Fibroblast of pulmonary artery (primary cell): ENCODE results near the gene DNAJC5G.

Experiments
- DNase-seq: peaks from one replicate; pipeline ENCODE4 v3.0.0-alpha.2; 2010; ENCODE audit warnings: low read depth
- H3K4me3 ChIP-seq: replicated peaks from 2 replicates; pipeline ENCODE4 v1.5.1; 2011; ENCODE audit warnings: low read depth, mild to moderate bottlenecking, control low read depth, low read length, moderate library complexity
- TF ChIP-seq, protein P1 (sequence below): IDR thresholded peaks from 2 replicates; pipeline ENCODE4 v1.5.1; 2011; ENCODE audit warnings: mild to moderate bottlenecking, control low read depth, low read length, inconsistent platforms; ENCODE audit errors: missing control alignments

The DNAJC5G gene

DNA sequence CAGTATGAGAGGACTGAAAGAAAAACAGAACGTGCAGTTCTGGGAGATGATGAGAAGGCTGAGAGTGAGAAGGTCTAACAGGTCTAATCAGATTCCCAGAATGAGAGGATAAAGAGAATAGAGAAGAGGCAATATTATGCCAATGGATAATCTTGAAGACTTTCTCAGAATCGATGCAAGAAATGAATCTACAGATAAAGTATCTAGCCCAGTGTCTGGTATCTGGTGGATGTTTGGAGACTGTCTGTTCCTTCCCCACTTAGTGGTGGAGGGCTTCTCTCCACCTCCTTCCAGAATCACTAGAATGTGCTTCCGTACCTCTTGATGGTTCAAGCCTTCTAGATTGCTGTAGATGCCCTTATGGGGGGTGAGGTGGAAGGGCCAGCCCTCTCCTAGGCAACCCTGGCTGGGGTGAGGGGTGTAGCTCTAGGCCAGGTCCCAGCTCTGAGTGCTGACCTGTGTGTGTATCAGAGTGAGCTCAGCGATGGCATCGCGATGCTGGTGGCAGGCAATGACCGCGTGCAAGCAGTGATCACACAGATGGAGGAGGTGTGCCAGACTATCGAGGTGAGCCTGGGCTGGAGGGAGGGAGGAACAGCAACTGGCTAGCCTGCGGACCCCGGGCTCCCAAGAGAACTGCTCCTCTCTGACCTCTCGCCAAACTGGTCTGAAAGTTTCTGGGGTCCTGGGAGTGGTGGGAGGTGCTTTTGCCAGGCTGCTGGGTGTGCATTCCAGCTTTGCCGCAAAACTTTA, 29.4 kb downstream of the DNAJC5G start:
- TF ChIP-seq, protein P1, sequence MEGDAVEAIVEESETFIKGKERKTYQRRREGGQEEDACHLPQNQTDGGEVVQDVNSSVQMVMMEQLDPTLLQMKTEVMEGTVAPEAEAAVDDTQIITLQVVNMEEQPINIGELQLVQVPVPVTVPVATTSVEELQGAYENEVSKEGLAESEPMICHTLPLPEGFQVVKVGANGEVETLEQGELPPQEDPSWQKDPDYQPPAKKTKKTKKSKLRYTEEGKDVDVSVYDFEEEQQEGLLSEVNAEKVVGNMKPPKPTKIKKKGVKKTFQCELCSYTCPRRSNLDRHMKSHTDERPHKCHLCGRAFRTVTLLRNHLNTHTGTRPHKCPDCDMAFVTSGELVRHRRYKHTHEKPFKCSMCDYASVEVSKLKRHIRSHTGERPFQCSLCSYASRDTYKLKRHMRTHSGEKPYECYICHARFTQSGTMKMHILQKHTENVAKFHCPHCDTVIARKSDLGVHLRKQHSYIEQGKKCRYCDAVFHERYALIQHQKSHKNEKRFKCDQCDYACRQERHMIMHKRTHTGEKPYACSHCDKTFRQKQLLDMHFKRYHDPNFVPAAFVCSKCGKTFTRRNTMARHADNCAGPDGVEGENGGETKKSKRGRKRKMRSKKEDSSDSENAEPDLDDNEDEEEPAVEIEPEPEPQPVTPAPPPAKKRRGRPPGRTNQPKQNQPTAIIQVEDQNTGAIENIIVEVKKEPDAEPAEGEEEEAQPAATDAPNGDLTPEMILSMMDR, result no peak
- no peak overlapping the region for H3K4me3 ChIP-seq
- no peak for DNase-seq

DNA sequence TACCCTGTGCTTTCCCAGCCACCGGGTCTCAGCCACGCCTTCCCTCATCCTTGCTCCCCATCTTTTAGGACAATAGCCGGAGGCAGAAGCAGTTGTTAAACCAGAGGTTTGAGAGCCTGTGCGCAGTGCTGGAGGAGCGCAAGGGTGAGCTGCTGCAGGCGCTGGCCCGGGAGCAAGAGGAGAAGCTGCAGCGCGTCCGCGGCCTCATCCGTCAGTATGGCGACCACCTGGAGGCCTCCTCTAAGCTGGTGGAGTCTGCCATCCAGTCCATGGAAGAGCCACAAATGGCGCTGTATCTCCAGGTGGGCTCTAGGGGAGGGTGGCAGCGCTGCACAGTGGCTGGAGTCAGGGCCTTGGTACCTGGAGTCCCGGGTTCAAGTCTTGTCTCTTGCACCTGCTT, 30.3 kb downstream of the DNAJC5G start:
- no peak overlapping the region for H3K4me3 ChIP-seq
- TF ChIP-seq, protein P1, result no peak
- DNase-seq, result no peak

DNA sequence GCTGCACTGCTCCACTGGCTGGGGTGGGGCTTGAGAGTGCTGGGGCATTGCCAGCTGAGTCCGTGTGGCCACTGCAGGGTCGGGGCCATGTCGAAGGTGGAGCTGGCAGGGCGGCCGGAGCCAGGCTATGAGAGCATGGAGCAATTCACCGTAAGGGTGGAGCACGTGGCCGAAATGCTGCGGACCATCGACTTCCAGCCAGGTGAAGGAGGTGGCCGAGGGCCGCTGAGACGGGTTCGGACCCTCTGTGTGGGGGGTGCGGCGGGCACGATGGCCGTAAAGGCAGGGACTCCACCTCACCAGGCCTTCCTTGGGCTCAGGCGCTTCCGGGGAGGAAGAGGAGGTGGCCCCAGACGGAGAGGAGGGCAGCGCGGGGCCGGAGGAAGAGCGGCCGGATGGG, 30.9 kb downstream of the DNAJC5G start:
- TF ChIP-seq, protein P1, result no peak
- no peak for DNase-seq
- H3K4me3 ChIP-seq, result no peak overlapping the region

DNA sequence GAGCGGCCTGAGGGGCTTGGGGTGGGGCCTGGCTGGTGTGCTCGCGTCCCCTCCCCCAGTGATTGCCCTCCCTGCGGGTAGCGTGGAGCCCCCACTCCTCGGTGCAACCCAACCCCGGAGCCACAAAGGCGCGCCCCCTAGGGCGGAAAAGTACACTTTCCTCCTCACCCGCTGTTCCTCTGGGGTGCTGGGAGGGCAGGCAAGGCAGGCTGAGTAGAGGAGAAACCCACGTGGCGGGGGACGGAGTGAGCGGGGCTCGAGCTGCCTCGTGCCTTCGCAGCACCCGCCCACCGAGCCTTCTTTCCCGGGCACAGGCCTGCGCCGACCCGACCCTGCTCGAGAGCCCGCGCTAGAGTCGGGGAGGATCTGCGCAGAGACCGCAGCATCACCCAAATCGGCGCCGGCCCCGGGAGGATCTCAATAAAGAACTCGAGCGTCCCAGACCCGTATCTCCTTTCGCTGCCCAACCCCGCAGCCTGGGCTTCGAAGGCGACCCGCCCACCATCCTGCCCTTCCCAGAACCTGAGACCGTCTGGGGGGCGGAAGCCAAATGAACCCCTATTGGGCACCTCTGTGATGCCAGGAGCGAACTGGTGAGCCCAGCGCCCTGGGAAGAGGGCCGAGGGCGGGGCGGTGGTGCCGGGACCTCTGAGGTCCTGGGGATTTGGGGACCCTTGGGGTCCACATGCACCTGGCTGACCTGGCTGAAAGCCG, 31.5 kb downstream of the DNAJC5G start:
- TF ChIP-seq, protein P1, result no peak
- no peak overlapping the region for H3K4me3 ChIP-seq
- no peak for DNase-seq

DNA sequence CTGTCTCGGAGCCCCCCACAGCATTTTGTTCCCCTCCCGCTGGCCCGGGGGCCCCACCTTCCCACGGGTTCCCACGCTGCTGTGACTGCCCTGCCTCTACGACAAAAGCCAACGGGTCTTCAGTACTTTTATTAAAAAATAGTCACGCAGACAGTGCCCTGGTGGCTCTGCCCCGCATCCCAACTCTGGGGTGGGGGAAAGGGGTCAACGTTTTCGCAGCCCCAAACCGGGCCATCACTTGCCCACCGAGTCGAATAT, 32.0 kb downstream of the DNAJC5G start:
- TF ChIP-seq, protein P1, result no peak
- no peak for DNase-seq
- no peak overlapping the region for H3K4me3 ChIP-seq

DNA sequence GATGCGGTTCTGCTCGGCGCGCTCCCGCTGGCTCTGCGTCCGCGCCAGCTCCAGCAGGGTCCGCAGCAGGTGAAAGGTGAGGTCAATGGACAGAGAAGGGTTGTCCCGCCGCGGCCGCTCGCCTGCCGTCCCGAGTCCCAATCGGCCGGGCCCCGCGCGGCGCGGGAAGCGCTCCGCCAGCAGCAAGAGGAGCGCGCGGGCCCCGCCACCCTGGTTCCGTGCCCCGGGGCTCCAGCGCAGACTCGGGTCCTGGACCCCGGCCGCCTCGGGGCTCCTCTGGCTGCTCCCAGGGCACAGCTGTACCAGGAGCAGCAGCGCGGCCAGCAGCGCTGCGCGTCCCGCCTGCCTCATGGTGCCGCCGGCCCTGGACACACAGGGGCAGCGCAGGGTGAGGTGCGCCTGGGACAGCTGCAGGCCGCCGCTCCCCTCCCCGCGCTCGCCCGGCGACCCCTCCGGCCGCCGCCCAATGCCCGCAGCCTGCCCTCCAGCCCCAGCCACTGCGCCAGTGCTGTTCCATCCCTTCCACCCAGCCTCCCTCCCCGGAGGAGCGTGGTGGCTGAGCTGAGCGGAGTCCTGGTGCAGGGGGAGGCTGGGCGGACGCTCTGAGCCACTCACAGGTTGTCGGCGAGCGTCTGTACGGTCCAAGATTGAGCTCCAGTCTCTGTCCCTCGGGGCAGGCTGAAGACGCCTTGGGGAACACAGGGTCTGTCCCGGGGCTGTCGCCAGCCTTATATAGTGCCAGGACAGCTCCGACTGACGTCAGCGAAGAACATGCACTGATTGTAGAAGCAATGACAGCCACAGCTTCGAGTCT, 32.5 kb downstream of the DNAJC5G start:
- DNase-seq, result no peak
- TF ChIP-seq, protein P1, result no peak
- no peak overlapping the region for H3K4me3 ChIP-seq
